ENCODE results near the gene DNAH9.

DNAH9 gene

GRCh38 chr17:11598274-11599221, at the start of gene DNAH9:
Gene DNAH9 (plus strand): TSS chr17:11598470. CDS start chr17:11598499, 29 bp downstream.
- DNase-seq, result peak; percentile 35

GRCh38 chr17:11550431-11550830, 47.8 kb upstream of the DNAH9 start:
- DNase-seq, result no peak

GRCh38 chr17:11551442-11551841, 46.8 kb upstream of the DNAH9 start:
- no peak for DNase-seq

- DNase-seq, result no peak
Observed at GRCh38 chr17:11553135-11553534, 45.1 kb upstream of the DNAH9 start.

- no peak for DNase-seq
Observed at GRCh38 chr17:11554042-11554441, 44.2 kb upstream of the DNAH9 start.

GRCh38 chr17:11554542-11554941, 43.7 kb upstream of the DNAH9 start:
- DNase-seq, result no peak

- no peak for DNase-seq
Observed at GRCh38 chr17:11555530-11555929, 42.7 kb upstream of the DNAH9 start.

GRCh38 chr17:11557727-11558452, 40.4 kb upstream of the DNAH9 start:
- DNase-seq, result no peak

- DNase-seq, result no peak
Observed at GRCh38 chr17:11558681-11559234, 39.5 kb upstream of the DNAH9 start.

- DNase-seq, result no peak
Observed at GRCh38 chr17:11559601-11560000, 38.7 kb upstream of the DNAH9 start.

GRCh38 chr17:11561281-11561680, 37.0 kb upstream of the DNAH9 start:
- no peak for DNase-seq

GRCh38 chr17:11561702-11562101, 36.6 kb upstream of the DNAH9 start:
- DNase-seq, result no peak

- DNase-seq, result no peak
Observed at GRCh38 chr17:11564589-11565380, 33.5 kb upstream of the DNAH9 start.

GRCh38 chr17:11565591-11565990, 32.7 kb upstream of the DNAH9 start:
- no peak for DNase-seq

- no peak for DNase-seq
Observed at GRCh38 chr17:11578998-11579397, 19.3 kb upstream of the DNAH9 start.

GRCh38 chr17:11580677-11581076, 17.6 kb upstream of the DNAH9 start:
- DNase-seq, result no peak

- DNase-seq, result no peak
Observed at GRCh38 chr17:11582217-11582616, 16.1 kb upstream of the DNAH9 start.

- DNase-seq, result no peak
Observed at GRCh38 chr17:11583306-11583992, 14.8 kb upstream of the DNAH9 start.

- no peak for DNase-seq
Observed at GRCh38 chr17:11589716-11590115, 8.6 kb upstream of the DNAH9 start.

- DNase-seq, result no peak
Observed at GRCh38 chr17:11601661-11602060, 3.4 kb downstream of the DNAH9 start.

GRCh38 chr17:11608396-11608795, 10.1 kb downstream of the DNAH9 start:
- DNase-seq, result no peak

GRCh38 chr17:11610999-11611566, 12.8 kb downstream of the DNAH9 start:
- DNase-seq, result no peak
